WTC11 (cell line): Measurements from ENCODE around the gene NLRC5. TPM values are rescaled to one million over a fixed set of nuclear protein-coding genes. Genes with fewer than 3 reads are reported as not detected.

Experiments
- ATAC-seq: fragments of 200-7000 bp; cut with Tn5 transposase; 2 replicates; pipeline ENCODE4 v1.10.0; 2021; ENCODE audit warnings: mild to moderate bottlenecking, moderate library complexity
- CTCF ChIA-PET: fragments of 300-600 bp; sonication (Branson Sonifier 250); formaldehyde crosslinking; loops from one replicate; lab custom pipeline; 2021; ENCODE audit warnings: antibody characterized with exemption; lab: Charles Lee
- POLR2A ChIA-PET: fragments of 350-600 bp; sonication (Branson Sonifier 250); formaldehyde crosslinking; loops from one replicate; lab custom pipeline; 2021; ENCODE audit warnings: antibody characterized with exemption; lab: Charles Lee
- DNase-seq: peaks from one replicate; pipeline ENCODE4 v3.0.0; 2021; ENCODE audit warnings: low spot score
- H3K27ac Mint-ChIP-seq: 2 replicates; pipeline ENCODE4 v1.8.0; 2021; ENCODE audit warnings: mixed read lengths
- H3K27me3 Mint-ChIP-seq: 2 replicates; pipeline ENCODE4 v1.8.0; 2021; ENCODE audit warnings: low read depth, mild to moderate bottlenecking, moderate library complexity, mixed read lengths
- H3K36me3 Mint-ChIP-seq: 2 replicates; pipeline ENCODE4 v1.8.0; 2021; ENCODE audit warnings: mixed read lengths
- H3K4me1 Mint-ChIP-seq: 2 replicates; pipeline ENCODE4 v1.8.0; 2022; ENCODE audit warnings: mixed read lengths
- H3K4me3 Mint-ChIP-seq: 2 replicates; pipeline ENCODE4 v1.8.0; 2021; ENCODE audit warnings: mild to moderate bottlenecking, moderate library complexity, mixed read lengths
- H3K9me3 Mint-ChIP-seq: 2 replicates; pipeline ENCODE4 v1.8.0; 2021; ENCODE audit warnings: mixed read lengths
- FOXK1 ChIP-seq: sonication (generic); formaldehyde crosslinking; IDR thresholded peaks from 2 replicates; pipeline ENCODE4 v1.8.0; 2022; ENCODE audit warnings: mild to moderate bottlenecking, moderate library complexity, missing genetic modification reagents
- FOXP1 ChIP-seq: sonication (generic); formaldehyde crosslinking; IDR thresholded peaks from 2 replicates; pipeline ENCODE4 v1.8.0; 2022; ENCODE audit warnings: missing genetic modification reagents, mild to moderate bottlenecking, moderate library complexity, borderline replicate concordance
- GABPB1 ChIP-seq: sonication (generic); formaldehyde crosslinking; IDR thresholded peaks from 2 replicates; pipeline ENCODE4 v1.8.1; 2023; ENCODE audit warnings: mild to moderate bottlenecking, missing genetic modification reagents
- GTF2I ChIP-seq: fragments of 250-450 bp; sonication (Bioruptor Pico); conservative IDR thresholded peaks from 2 replicates; pipeline ENCODE4 v1.4.0; 2021; ENCODE audit warnings: mild to moderate bottlenecking
- NR2C2 ChIP-seq: sonication (generic); formaldehyde crosslinking; IDR thresholded peaks from 2 replicates; pipeline ENCODE4 v1.8.0; 2022; ENCODE audit warnings: mild to moderate bottlenecking, missing genetic modification reagents
- OVOL2 ChIP-seq: fragments of 250-450 bp; sonication (Bioruptor Pico); IDR thresholded peaks from 2 replicates; pipeline ENCODE4 v1.9.0; 2021; ENCODE audit warnings: mild to moderate bottlenecking, borderline replicate concordance
- SP1 ChIP-seq: sonication (generic); formaldehyde crosslinking; conservative IDR thresholded peaks from 2 replicates; pipeline ENCODE4 v1.8.1; 2022; ENCODE audit warnings: missing genetic modification reagents
- TP53 ChIP-seq: sonication (generic); formaldehyde crosslinking; IDR thresholded peaks from 2 replicates; pipeline ENCODE4 v1.8.1; 2023; ENCODE audit warnings: mild to moderate bottlenecking, missing genetic modification reagents
- ZNF219 ChIP-seq: sonication (generic); formaldehyde crosslinking; IDR thresholded peaks from 2 replicates; pipeline ENCODE4 v1.8.0; 2023; ENCODE audit warnings: missing genetic modification reagents, mild to moderate bottlenecking, borderline replicate concordance
- ZNF317 ChIP-seq: sonication (generic); formaldehyde crosslinking; IDR thresholded peaks from 2 replicates; pipeline ENCODE4 v1.8.1; 2023; ENCODE audit warnings: low read depth, mild to moderate bottlenecking, moderate library complexity, missing genetic modification reagents, borderline replicate concordance
- total RNA-seq: library from RNA; stranded (reverse); gene quantifications from 3 replicates; pipeline ENCODE4 v1.2.3, GENCODE V29; 2021
- TF ChIP-seq, protein P1 (sequence below): sonication (generic); formaldehyde crosslinking; IDR thresholded peaks from 2 replicates; pipeline ENCODE4 v1.8.1; 2023; ENCODE audit warnings: mild to moderate bottlenecking, missing genetic modification reagents, moderate library complexity
- TF ChIP-seq, protein P2 (sequence below): fragments of 200-600 bp; IDR thresholded peaks from 2 replicates; pipeline ENCODE4 v1.8.0; 2022; ENCODE audit warnings: antibody characterized with exemption
- TF ChIP-seq, protein P3 (sequence below): sonication (generic); formaldehyde crosslinking; IDR thresholded peaks from 2 replicates; pipeline ENCODE4 v1.8.0; 2022; ENCODE audit warnings: mild to moderate bottlenecking, missing genetic modification reagents
- TF ChIP-seq, protein P4 (sequence below): sonication (generic); formaldehyde crosslinking; IDR thresholded peaks from 2 replicates; pipeline ENCODE4 v1.8.1; 2022; ENCODE audit warnings: mild to moderate bottlenecking, missing genetic modification reagents, moderate library complexity, borderline replicate concordance
- TF ChIP-seq, protein P5 (sequence below): sonication (generic); formaldehyde crosslinking; conservative IDR thresholded peaks from 2 replicates; pipeline ENCODE4 v1.8.1; 2022; ENCODE audit warnings: mild to moderate bottlenecking, missing genetic modification reagents
- TF ChIP-seq, protein P6 (sequence below): sonication (generic); formaldehyde crosslinking; IDR thresholded peaks from 2 replicates; pipeline ENCODE4 v1.8.1; 2023; ENCODE audit warnings: mild to moderate bottlenecking, moderate library complexity, missing genetic modification reagents
- TF ChIP-seq, protein P7 (sequence below): sonication (generic); formaldehyde crosslinking; IDR thresholded peaks from 2 replicates; pipeline ENCODE4 v1.8.0; 2022; ENCODE audit warnings: mild to moderate bottlenecking, missing genetic modification reagents

Gene NLRC5
- total RNA-seq, 1 experiment from 2014 or later, result 2.8 TPM

DNA sequence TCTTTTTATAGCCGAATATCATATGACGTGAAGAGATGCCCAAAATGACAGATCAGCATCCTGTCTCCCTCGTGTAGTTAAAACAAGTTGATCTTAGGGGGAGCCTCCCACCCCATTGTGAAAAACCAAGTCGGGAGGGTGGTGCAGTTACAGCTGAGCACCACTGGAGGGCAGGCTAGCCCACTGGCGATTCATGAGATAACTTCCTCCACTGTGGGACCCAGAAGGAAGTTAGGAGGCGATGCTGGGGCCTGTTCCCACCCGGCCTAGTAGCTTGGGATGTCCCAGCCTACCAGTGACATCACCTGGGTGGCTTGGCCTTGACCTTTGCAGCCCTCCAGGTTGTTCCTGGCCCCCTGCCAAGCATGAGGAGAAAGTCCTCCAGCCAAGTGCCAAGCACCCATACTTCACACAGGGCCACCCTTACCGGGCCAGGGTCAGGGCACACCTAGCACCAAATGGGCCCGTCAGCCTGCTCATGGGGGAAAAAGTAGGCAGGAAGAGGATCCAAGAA lies 95.0 kb downstream of the NLRC5 start:
- H3K27ac Mint-ChIP-seq, result no peak overlapping the region
- TF ChIP-seq TP53 (CRISPR knock-in tag), result no peak
- TF ChIP-seq, protein P1, sequence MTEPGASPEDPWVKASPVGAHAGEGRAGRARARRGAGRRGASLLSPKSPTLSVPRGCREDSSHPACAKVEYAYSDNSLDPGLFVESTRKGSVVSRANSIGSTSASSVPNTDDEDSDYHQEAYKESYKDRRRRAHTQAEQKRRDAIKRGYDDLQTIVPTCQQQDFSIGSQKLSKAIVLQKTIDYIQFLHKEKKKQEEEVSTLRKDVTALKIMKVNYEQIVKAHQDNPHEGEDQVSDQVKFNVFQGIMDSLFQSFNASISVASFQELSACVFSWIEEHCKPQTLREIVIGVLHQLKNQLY, result no peak
- TF ChIP-seq, protein P2, sequence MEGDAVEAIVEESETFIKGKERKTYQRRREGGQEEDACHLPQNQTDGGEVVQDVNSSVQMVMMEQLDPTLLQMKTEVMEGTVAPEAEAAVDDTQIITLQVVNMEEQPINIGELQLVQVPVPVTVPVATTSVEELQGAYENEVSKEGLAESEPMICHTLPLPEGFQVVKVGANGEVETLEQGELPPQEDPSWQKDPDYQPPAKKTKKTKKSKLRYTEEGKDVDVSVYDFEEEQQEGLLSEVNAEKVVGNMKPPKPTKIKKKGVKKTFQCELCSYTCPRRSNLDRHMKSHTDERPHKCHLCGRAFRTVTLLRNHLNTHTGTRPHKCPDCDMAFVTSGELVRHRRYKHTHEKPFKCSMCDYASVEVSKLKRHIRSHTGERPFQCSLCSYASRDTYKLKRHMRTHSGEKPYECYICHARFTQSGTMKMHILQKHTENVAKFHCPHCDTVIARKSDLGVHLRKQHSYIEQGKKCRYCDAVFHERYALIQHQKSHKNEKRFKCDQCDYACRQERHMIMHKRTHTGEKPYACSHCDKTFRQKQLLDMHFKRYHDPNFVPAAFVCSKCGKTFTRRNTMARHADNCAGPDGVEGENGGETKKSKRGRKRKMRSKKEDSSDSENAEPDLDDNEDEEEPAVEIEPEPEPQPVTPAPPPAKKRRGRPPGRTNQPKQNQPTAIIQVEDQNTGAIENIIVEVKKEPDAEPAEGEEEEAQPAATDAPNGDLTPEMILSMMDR, result peak; percentile 98
- TF ChIP-seq, protein P3, sequence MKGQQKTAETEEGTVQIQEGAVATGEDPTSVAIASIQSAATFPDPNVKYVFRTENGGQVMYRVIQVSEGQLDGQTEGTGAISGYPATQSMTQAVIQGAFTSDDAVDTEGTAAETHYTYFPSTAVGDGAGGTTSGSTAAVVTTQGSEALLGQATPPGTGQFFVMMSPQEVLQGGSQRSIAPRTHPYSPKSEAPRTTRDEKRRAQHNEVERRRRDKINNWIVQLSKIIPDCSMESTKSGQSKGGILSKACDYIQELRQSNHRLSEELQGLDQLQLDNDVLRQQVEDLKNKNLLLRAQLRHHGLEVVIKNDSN (CRISPR knock-in tag), result no peak
- TF ChIP-seq, protein P4, sequence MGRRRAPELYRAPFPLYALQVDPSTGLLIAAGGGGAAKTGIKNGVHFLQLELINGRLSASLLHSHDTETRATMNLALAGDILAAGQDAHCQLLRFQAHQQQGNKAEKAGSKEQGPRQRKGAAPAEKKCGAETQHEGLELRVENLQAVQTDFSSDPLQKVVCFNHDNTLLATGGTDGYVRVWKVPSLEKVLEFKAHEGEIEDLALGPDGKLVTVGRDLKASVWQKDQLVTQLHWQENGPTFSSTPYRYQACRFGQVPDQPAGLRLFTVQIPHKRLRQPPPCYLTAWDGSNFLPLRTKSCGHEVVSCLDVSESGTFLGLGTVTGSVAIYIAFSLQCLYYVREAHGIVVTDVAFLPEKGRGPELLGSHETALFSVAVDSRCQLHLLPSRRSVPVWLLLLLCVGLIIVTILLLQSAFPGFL (CRISPR knock-in tag), result no peak
- TF ChIP-seq ZNF219 (CRISPR knock-in tag), result no peak
- no peak for TF ChIP-seq GABPB1 (CRISPR knock-in tag)
- TF ChIP-seq SP1, result 0 out of 2 replicates have a peak, but pooled peaks have one; percentile 29
- TF ChIP-seq, protein P5, sequence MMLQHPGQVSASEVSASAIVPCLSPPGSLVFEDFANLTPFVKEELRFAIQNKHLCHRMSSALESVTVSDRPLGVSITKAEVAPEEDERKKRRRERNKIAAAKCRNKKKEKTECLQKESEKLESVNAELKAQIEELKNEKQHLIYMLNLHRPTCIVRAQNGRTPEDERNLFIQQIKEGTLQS, result no peak
- TF ChIP-seq, protein P6, sequence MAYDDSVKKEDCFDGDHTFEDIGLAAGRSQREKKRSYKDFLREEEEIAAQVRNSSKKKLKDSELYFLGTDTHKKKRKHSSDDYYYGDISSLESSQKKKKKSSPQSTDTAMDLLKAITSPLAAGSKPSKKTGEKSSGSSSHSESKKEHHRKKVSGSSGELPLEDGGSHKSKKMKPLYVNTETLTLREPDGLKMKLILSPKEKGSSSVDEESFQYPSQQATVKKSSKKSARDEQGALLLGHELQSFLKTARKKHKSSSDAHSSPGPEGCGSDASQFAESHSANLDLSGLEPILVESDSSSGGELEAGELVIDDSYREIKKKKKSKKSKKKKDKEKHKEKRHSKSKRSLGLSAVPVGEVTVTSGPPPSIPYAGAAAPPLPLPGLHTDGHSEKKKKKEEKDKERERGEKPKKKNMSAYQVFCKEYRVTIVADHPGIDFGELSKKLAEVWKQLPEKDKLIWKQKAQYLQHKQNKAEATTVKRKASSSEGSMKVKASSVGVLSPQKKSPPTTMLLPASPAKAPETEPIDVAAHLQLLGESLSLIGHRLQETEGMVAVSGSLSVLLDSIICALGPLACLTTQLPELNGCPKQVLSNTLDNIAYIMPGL (CRISPR knock-in tag), result no peak
- no peak for TF ChIP-seq NR2C2 (CRISPR knock-in tag)
- TF ChIP-seq, all 79 proteins: peak for 2
- CTCF ChIA-PET, result interaction anchor here (0.5 to 2.9 kb wide), 35 partner anchors 9 to 335 kb away, joined by 3 to 46 read pairs (median 4); partner anchors contain the start of genes CPNE2, PSME3IP1 and RSPRY1
- no peak overlapping the region for H3K4me3 Mint-ChIP-seq
- H3K9me3 Mint-ChIP-seq, result no peaks in the 10 kb centered on the region
- ATAC-seq, result peak; percentile 87
- peaks cover 3% of the 10 kb centered on the region; the same call in 1 of the 2 replicates for H3K27me3 Mint-ChIP-seq
- POLR2A ChIA-PET, result no interaction called here
- H3K4me1 Mint-ChIP-seq, result peaks cover 9% of the 10 kb centered on the region
- DNase-seq, result peak; percentile 81
- H3K36me3 Mint-ChIP-seq, result no peaks in the 10 kb centered on the region

DNA sequence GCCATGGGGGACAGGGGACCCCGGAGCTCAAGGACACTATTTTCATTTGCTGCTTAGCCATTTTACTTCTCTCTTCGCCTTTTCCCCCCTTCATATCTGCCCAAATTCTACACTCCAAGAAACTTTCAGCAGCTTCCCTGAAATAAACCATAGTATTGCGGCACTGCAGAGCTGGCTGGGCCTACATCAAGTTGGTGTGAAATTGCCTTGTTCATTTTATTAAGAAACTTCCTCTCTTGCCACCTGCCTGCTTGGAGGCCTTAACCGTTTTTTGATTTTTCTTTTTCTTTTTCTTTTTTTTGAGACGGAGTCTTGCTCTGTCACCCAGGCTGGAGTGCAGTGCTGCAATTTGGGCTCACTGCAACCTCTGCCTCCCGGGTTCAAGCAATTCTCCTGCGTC lies 95.6 kb downstream of the NLRC5 start:
- Mint-ChIP-seq H3K36me3 (no peaks in the 10 kb centered on the region), H3K9me3 (no peaks in the 10 kb centered on the region), H3K4me3 (no peak overlapping the region), H3K4me1 (peaks cover 5% of the 10 kb centered on the region), H3K27ac (no peak overlapping the region), H3K27me3 (no peaks in the 10 kb centered on the region; the same call in 1 of the 2 replicates)
- TF ChIP-seq, protein P7, sequence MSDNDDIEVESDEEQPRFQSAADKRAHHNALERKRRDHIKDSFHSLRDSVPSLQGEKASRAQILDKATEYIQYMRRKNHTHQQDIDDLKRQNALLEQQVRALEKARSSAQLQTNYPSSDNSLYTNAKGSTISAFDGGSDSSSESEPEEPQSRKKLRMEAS (CRISPR knock-in tag), result no peak
- TF ChIP-seq GTF2I (CRISPR knock-in tag) (no peak), ZNF317 (no peak), OVOL2 (CRISPR knock-in tag) (no peak), FOXK1 (CRISPR knock-in tag) (no peak), FOXP1 (no peak)
- TF ChIP-seq, protein P4 (CRISPR knock-in tag), result no peak
- CTCF ChIA-PET, result interaction anchor here (0.7 to 2.9 kb wide), 31 partner anchors 8 to 334 kb away, joined by 3 to 46 read pairs (median 4); partner anchors contain the start of genes CPNE2, PSME3IP1 and RSPRY1
- DNase-seq, result no peak
- POLR2A ChIA-PET, result no interaction called here
- no peak for ATAC-seq
